GM18519 (cell line): ENCODE measurements around the gene IKBKE.

Experiments used
- ATAC-seq: cut with Tn5 transposase; IDR thresholded peaks from one replicate; pipeline ENCODE4 v1.9.1; 2021; ENCODE audit warnings: mild to moderate bottlenecking, moderate library complexity; ENCODE audit not compliant: unreplicated experiment, low FRiP score

Gene IKBKE

DNA sequence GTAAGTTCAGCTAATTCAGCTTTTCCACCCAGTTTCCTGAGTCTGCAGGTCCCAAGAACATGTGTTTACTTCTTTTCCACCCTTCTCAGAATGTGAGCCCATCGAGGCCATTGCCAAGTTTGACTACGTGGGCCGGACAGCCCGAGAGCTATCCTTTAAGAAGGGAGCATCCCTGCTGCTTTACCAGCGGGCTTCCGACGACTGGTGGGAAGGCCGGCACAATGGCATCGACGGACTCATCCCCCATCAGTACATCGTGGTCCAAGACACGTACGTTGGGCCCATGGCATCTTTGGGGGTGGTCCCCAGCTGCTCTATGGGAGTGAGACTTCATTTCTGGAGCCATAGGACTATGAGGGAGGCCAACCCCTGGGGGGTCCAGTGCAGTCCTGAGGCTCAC is 17.2 kb upstream of the IKBKE start:
- no peak for ATAC-seq

GRCh38 chr1:206455289-206455665 is 15.0 kb upstream of the IKBKE start:
- ATAC-seq, result no peak

GRCh38 chr1:206455666-206456344 is 14.5 kb upstream of the IKBKE start:
- ATAC-seq, result no peak

GRCh38 chr1:206456577-206457370 is 13.5 kb upstream of the IKBKE start:
- no peak for ATAC-seq

GRCh38 chr1:206457408-206458120 is 12.7 kb upstream of the IKBKE start:
- no peak for ATAC-seq

DNA sequence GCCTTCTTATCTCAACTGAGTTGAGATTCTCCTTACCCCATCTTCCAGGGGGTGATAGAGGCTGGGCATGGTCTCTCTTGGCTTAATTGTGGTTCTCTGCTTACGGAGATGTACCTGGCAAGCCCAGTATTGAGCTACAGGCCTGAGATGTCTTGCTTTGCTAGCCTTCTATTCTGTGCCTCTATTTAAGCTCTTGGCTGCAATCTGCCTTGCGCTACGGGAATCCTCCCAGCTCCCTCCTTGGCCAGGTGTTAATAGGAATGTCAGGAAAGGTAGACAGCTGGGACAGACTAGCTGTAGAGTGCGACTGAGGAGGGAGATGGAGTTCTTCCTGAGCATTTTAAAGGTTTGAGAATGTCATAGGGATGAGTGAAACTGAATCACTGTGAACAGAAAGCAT is 10.6 kb upstream of the IKBKE start:
- ATAC-seq, result no peak

- no peak for ATAC-seq
Measured at GRCh38 chr1:206460836-206461426, 9.3 kb upstream of the IKBKE start.

DNA sequence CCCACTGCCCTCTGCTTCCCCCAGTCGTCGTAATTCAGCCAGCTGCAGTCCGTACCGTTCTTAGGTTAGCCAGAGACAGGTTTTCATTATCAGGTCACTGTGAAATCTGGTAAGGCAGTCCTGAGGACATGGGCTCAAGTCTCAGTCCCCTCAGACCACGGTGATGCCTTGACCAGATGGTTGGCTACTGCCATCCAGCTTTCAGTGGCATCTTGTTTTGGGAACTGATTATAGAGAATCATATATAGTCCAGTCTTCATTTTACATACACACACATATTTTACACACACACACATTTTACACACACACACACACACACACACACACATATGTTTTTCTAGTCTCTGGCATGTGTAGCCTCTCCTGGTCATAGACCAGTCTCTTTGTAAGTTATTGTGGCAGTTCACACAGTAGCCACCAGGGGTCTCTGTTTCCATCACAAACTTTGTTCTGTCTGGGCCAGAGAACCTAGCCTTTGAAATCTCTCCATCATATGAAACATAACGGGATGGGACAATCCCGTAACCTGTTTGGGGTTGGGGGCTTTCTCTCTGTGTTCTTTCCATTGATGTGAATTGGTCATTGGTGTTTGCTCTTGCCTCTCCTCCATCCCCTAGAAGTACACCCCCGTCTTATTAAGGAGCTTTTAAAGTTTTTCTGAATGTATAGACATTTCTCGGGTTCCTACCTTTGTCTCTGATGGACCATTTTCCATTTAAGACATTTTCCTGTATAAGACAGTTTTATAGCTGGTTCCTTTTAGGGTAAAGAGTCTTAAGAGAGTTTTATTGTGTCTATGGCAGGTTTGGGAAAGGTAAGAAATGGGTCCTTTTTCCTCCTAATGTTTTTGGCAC is 8.4 kb upstream of the IKBKE start:
- no peak for ATAC-seq

DNA sequence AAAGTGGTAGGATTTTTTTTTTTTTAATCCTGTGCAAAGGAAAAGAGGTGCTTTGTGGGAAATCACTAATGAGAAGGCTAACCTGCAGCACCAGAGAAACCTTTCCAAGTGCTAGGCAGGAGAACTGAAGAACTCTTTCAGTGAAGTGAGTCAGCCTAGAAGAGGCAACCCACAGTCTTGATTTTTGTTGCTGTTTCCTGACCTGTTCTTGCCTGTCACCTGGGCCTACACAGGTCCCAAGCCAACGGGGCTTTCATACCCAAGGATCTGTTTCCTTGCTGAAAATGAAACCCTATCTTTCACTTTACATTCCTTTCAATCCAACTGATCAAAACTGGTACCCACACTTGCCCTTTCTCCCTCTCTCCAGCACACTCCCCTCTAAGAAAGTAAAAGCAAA is 7.1 kb upstream of the IKBKE start:
- ATAC-seq, result no peak

DNA sequence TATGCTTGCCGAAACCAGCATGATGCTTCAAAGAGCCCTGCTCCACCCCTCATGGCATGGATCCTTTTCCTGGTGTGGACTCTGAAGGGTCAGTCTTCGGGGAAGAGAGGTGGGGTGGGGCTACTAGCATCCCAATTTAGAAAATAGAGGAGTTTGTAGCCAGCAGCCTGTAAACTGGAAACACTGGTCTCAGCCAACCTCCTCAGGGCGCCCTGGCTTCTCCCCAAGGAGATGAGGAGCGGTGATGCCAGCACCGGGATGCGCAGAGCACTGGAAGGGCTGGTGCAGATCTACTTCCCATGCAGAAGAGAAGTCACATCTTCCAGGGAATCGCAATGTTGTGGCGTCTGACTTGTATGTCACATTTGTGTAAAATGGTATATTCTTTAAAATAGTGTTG is 6.4 kb upstream of the IKBKE start:
- no peak for ATAC-seq

- no peak for ATAC-seq
Measured at GRCh38 chr1:206464456-206464964, 5.8 kb upstream of the IKBKE start.

GRCh38 chr1:206465951-206466350 is 4.3 kb upstream of the IKBKE start:
- ATAC-seq, result peak; percentile 35

GRCh38 chr1:206466840-206467649 is 3.2 kb upstream of the IKBKE start:
- ATAC-seq, result no peak

- ATAC-seq, result no peak
Measured at GRCh38 chr1:206467915-206468314, 2.4 kb upstream of the IKBKE start.

DNA sequence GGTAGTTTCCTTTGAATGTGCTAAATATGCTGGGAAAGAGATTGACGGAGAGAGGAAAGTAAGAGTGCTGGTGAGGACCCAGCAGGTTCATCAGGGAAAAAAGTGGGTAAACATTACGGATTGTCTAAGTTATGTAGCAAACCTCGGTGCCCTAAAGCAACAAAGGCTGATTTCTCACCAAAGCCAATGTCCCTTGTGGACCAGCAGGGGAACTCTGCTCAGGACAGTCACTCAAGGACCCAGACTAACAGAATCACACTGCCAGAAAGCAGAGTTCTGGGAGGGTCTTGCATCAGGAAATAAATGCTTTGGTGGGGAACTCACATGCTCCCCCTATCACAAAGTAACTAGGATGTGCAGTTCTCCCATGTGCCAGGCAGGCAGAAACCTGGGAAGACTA is 1.7 kb upstream of the IKBKE start:
- no peak for ATAC-seq

- no peak for ATAC-seq
Measured at GRCh38 chr1:206469411-206469932, 804 bp upstream of the IKBKE start.

GRCh38 chr1:206470692-206471414 is 577 bp downstream of the IKBKE start:
- no peak for ATAC-seq

DNA sequence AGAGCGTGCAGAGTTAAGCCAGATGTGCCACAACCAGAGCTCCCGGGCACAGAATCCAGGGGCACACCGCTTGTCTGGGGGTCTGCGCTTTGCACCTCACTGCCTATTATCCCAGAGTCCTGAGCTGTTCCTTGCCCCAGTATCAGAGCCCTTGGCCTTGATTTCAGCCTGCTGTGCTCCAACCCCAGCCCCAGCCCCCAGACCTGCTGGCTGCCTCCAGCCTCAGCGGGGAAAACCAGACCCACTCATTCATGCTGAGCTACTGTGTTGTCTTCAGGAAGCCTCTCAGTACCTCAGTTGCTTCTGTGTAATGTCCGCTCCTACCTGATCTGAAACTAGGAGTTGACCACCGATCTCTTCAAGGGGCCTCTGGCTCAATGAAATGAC is 1.1 kb downstream of the IKBKE start:
- no peak for ATAC-seq
